ENCODE measurements around the gene ATP6V1B1.
"Not testable (repeated sequence)": the region's sequence is repeated elsewhere in the genome, so short reads cannot be mapped to it uniquely, and the experiment has no call there.

- TF ChIP-seq, protein P1, sequence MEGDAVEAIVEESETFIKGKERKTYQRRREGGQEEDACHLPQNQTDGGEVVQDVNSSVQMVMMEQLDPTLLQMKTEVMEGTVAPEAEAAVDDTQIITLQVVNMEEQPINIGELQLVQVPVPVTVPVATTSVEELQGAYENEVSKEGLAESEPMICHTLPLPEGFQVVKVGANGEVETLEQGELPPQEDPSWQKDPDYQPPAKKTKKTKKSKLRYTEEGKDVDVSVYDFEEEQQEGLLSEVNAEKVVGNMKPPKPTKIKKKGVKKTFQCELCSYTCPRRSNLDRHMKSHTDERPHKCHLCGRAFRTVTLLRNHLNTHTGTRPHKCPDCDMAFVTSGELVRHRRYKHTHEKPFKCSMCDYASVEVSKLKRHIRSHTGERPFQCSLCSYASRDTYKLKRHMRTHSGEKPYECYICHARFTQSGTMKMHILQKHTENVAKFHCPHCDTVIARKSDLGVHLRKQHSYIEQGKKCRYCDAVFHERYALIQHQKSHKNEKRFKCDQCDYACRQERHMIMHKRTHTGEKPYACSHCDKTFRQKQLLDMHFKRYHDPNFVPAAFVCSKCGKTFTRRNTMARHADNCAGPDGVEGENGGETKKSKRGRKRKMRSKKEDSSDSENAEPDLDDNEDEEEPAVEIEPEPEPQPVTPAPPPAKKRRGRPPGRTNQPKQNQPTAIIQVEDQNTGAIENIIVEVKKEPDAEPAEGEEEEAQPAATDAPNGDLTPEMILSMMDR (optimal IDR thresholded peaks at IDR 0.05 in 1 of 3, IDR thresholded peaks at IDR 0.05 in 1 of 3, conservative IDR thresholded peaks at IDR 0.05 in 1 of 3; ENCODE audit: extremely low read depth in 1 of 3, insufficient read depth in 2 of 3, low read length in 3 of 3): not testable (repeated sequence)
- TF ChIP-seq EZH2 (IDR thresholded peaks at IDR 0.05; ENCODE audit: low read length): not testable (repeated sequence)
Observed at GRCh38 chr2:70999931-71000330, 64.2 kb downstream of the ATP6V1B1 start.

Data from keratinocyte (primary cell).